GM12878 (cell line): ENCODE measurements around the gene ATXN1. TPM values are rescaled to one million over a fixed set of nuclear protein-coding genes. Genes with fewer than 3 reads are reported as not detected.

Source experiments
- ATF3 ChIP-seq: IDR thresholded peaks from 2 replicates; pipeline ENCODE4 v1.6.1; 2011; ENCODE audit warnings: low read depth, mild to moderate bottlenecking, low read length, moderate library complexity, borderline replicate concordance; ENCODE audit errors: extremely low read depth
- ATF7 ChIP-seq: fragments of 450-650 bp; IDR thresholded peaks from 2 replicates; pipeline ENCODE4 v1.6.1; 2016; ENCODE audit warnings: low read depth, mild to moderate bottlenecking
- BCL11A ChIP-seq: IDR thresholded peaks from 2 replicates; pipeline ENCODE4 v1.6.1; 2011; ENCODE audit warnings: low read depth, low read length
- CHD2 ChIP-seq: IDR thresholded peaks from 2 replicates; pipeline ENCODE4 v1.6.1; 2011; ENCODE audit warnings: low read depth, low read length, improper control_type of control experiment, borderline replicate concordance
- FOS ChIP-seq: IDR thresholded peaks from 3 replicates; pipeline ENCODE4 v1.6.1; 2011; ENCODE audit warnings: borderline replicate concordance; ENCODE audit not compliant: insufficient read length; ENCODE audit errors: extremely low read depth
- FOXM1 ChIP-seq: IDR thresholded peaks from 2 replicates; pipeline ENCODE4 v1.6.1; 2012; ENCODE audit warnings: low read depth, mild to moderate bottlenecking, inconsistent platforms, low read length, moderate library complexity
- HDGF ChIP-seq: fragments of 450-650 bp; IDR thresholded peaks from 2 replicates; pipeline ENCODE4 v1.6.1; 2016; ENCODE audit warnings: antibody characterized with exemption
- MYB ChIP-seq: fragments of 150-350 bp; IDR thresholded peaks from 2 replicates; pipeline ENCODE4 v1.6.1; 2014; ENCODE audit warnings: mild to moderate bottlenecking, low read depth, low read length, borderline replicate concordance
- NKRF ChIP-seq: fragments of 450-650 bp; conservative IDR thresholded peaks from 2 replicates; pipeline ENCODE4 v1.6.1; 2017; ENCODE audit warnings: mild to moderate bottlenecking, moderate library complexity
- NRF1 ChIP-seq: conservative IDR thresholded peaks from 2 replicates; pipeline ENCODE4 v1.6.1; 2011; ENCODE audit warnings: mild to moderate bottlenecking, low read depth, low read length, improper control_type of control experiment
- PAX5 ChIP-seq: IDR thresholded peaks from 2 replicates; pipeline ENCODE4 v1.6.1; 2011; ENCODE audit warnings: low read depth, low read length, borderline replicate concordance
- POLR2AphosphoS5 ChIP-seq: IDR thresholded peaks from 2 replicates; pipeline ENCODE4 v1.6.1; 2011; ENCODE audit warnings: mild to moderate bottlenecking, low read length, inconsistent platforms
- RB1 ChIP-seq: fragments of 450-650 bp; formaldehyde crosslinking; IDR thresholded peaks from 2 replicates; pipeline ENCODE4 v1.6.1; 2017; ENCODE audit warnings: mild to moderate bottlenecking, borderline replicate concordance
- RELA ChIP-seq: fragments of 450-650 bp; IDR thresholded peaks from 2 replicates; pipeline ENCODE4 v1.8.0; 2014; ENCODE audit warnings: borderline replicate concordance; ENCODE audit not compliant: partially characterized antibody
- SIX5 ChIP-seq: IDR thresholded peaks from 2 replicates; pipeline ENCODE4 v1.6.1; 2011; ENCODE audit warnings: mild to moderate bottlenecking, low read depth, low read length, moderate library complexity; ENCODE audit not compliant: severe bottlenecking
- SKIL ChIP-seq: fragments of 450-650 bp; IDR thresholded peaks from 2 replicates; pipeline ENCODE4 v1.6.1; 2017; ENCODE audit warnings: mild to moderate bottlenecking, low read depth, inconsistent platforms; ENCODE audit not compliant: poor library complexity, severe bottlenecking
- SMAD5 ChIP-seq: IDR thresholded peaks from 2 replicates; pipeline ENCODE4 v1.6.1; 2016; ENCODE audit warnings: antibody characterized with exemption, low read depth
- SRF ChIP-seq, 2 experiments: IDR thresholded peaks; 2 replicates each; pipeline ENCODE4 v1.6.1; 2011; ENCODE audit warnings: low read depth in 2 of 2, low read length in 2 of 2, mild to moderate bottlenecking in 1 of 2, moderate library complexity in 1 of 2
- TBL1XR1 ChIP-seq: IDR thresholded peaks from 2 replicates; pipeline ENCODE4 v1.6.1; 2012; ENCODE audit warnings: low read depth, low read length, improper control_type of control experiment
- YBX1 ChIP-seq: fragments of 450-650 bp; IDR thresholded peaks from 2 replicates; pipeline ENCODE4 v1.6.1; 2016; ENCODE audit warnings: antibody characterized with exemption
- YY1 ChIP-seq: IDR thresholded peaks from 2 replicates; pipeline ENCODE4 v1.6.1; 2011; ENCODE audit warnings: low read depth, mild to moderate bottlenecking, low read length
- ZNF622 ChIP-seq: fragments of 450-650 bp; IDR thresholded peaks from 2 replicates; pipeline ENCODE4 v1.6.1; 2017; ENCODE audit warnings: mild to moderate bottlenecking, inconsistent platforms
- polyA plus RNA-seq, 11 experiments: library from polyadenylated mRNA; depleted of rRNA in 4 of 11; unstranded in 6 of 11; stranded (reverse) in 5 of 11; fragments of >200 nt; fragmentation: Nextera tagmentation in 4 of 11; fragmentation: Illumina TruSeq in 1 of 11; extraction: Ambion mirVana in 4 of 11; extraction: Trizol in 1 of 11; gene quantifications; 1 replicate in 1 of 11; 2 replicates in 10 of 11; pipeline versions ENCODE4 v1.2.1 to v1.2.3, GENCODE V29; 2011 to 2016; ENCODE audit warnings: inconsistent platforms in 2 of 11, missing spikeins in 2 of 11, low read depth in 1 of 11
- total RNA-seq, 4 experiments: library from RNA; depleted of rRNA in 3 of 4; stranded (reverse); fragments of >200 nt in 3 of 4; fragmentation: Illumina TruSeq in 1 of 4; extraction: Trizol in 1 of 4; gene quantifications; 2 replicates each; pipeline versions ENCODE4 v1.2.1 to v1.2.3, GENCODE V29; 2013 to 2021
- TF ChIP-seq, protein P1 (sequence below): IDR thresholded peaks from 2 replicates; pipeline ENCODE4 v1.6.1; 2011; ENCODE audit warnings: low read depth, low read length, improper control_type of control experiment, borderline replicate concordance
- TF ChIP-seq, protein P2 (sequence below): IDR thresholded peaks from 2 replicates; pipeline ENCODE4 v1.6.1; 2011; ENCODE audit warnings: borderline replicate concordance, low read depth, mild to moderate bottlenecking, moderate library complexity, mixed read lengths, low read length; ENCODE audit not compliant: insufficient read depth; ENCODE audit errors: extremely low read length

The ATXN1 gene
- total and polyA plus RNA-seq, 10 of the 15 experiments (the other 5 are each of a cell fraction or from before 2014, with no cell fraction given) = 12.2 to 51.2 (median 20.5) TPM

DNA sequence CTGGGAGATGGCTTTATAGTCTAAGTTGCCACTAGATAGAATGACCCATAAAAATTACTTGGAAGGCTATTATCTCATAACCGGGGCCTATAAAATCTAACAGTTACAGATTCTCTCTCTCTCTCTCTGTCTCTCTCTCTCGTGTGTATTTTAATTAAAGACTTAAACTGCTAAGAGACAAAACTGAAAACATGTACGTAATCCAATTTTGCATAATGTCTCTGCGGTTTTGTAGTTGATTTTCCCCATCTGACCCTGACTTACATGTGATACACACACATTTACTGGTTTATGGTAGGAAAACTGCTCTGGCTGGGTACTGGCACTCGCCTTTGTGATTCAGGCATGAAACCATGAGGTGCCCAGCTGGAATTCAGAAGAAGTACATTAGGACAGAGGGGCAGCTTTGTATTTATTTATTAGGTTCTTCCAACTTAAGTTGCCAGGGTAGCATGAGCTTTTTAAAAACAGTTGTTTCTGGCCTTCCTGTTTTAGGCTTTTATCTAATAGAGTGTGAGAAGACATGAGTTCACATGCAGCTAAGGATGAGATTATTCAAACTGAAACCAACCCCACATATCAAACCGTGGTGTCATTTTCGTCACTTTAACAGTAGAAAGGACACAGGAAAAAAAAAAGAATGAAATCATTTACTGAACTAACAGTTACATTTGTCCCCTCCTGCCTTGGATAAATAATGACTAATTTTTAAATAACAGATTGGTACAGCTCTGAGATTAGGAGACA, 340.4 kb downstream of the ATXN1 start (continued):
- TF ChIP-seq SKIL (peak; percentile 86), SRF (IDR thresholded peaks at IDR 0.05; ENCODE audit: low read depth in 2 of 2, low read length in 2 of 2) (no peak), FOXM1 (peak; percentile 98), FOS (no peak), HDGF (peak; percentile 31; the same call in 1 of the 2 replicates), POLR2AphosphoS5 (0 out of 2 replicates have a peak, but pooled peaks have one; percentile 37), YY1 (no peak), PAX5 (peak; percentile 32; the same call in 1 of the 2 replicates), MYB (peak; percentile 89), TBL1XR1 (0 out of 2 replicates have a peak, but pooled peaks have one; percentile 47), RELA (no peak), CHD2 (peak; percentile 57; the same call in 1 of the 2 replicates), BCL11A (peak; percentile 78), ATF3 (no peak), SIX5 (no peak), NKRF (no peak), NRF1 (no peak), ZNF622 (no peak), YBX1 (no peak), ATF7 (peak; percentile 96), SMAD5 (no peak), RB1 (no peak; the same call in 1 of the 2 replicates)
- TF ChIP-seq, protein P1, sequence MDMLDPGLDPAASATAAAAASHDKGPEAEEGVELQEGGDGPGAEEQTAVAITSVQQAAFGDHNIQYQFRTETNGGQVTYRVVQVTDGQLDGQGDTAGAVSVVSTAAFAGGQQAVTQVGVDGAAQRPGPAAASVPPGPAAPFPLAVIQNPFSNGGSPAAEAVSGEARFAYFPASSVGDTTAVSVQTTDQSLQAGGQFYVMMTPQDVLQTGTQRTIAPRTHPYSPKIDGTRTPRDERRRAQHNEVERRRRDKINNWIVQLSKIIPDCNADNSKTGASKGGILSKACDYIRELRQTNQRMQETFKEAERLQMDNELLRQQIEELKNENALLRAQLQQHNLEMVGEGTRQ = no peak
- TF ChIP-seq, protein P2, sequence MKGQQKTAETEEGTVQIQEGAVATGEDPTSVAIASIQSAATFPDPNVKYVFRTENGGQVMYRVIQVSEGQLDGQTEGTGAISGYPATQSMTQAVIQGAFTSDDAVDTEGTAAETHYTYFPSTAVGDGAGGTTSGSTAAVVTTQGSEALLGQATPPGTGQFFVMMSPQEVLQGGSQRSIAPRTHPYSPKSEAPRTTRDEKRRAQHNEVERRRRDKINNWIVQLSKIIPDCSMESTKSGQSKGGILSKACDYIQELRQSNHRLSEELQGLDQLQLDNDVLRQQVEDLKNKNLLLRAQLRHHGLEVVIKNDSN = no peak
